Trophoblast cell (in vitro differentiated cells and primary cell): Measurements from ENCODE around the gene RAPGEF1.
A peak's percentile ranks its signal among the peaks of the same experiment; 100 is the strongest.

Source experiments
- DNase-seq, 2 donors: peaks; one replicate each; pipeline ENCODE4 v3.0.0-alpha.2; 2016
- H2AFZ ChIP-seq: 2 replicates; pipeline ENCODE4 v1.6.1; 2013; ENCODE audit warnings: low read length, moderate library complexity, mild to moderate bottlenecking; ENCODE audit not compliant: insufficient read depth, poor library complexity
- H2AK5ac ChIP-seq: 2 replicates; pipeline ENCODE4 v1.6.1; 2013; ENCODE audit warnings: mild to moderate bottlenecking, low read length
- H2BK120ac ChIP-seq: 2 replicates; pipeline ENCODE4 v1.6.1; 2013; ENCODE audit warnings: low read length, mild to moderate bottlenecking, moderate library complexity; ENCODE audit not compliant: insufficient read depth, poor library complexity
- H2BK12ac ChIP-seq: 2 replicates; pipeline ENCODE4 v1.6.1; 2013; ENCODE audit warnings: mild to moderate bottlenecking, low read length, moderate library complexity
- H2BK5ac ChIP-seq: 2 replicates; pipeline ENCODE4 v1.6.1; 2013; ENCODE audit warnings: low read length, low read depth, moderate library complexity, mild to moderate bottlenecking; ENCODE audit not compliant: poor library complexity
- H3K14ac ChIP-seq: 2 replicates; pipeline ENCODE4 v1.6.1; 2013; ENCODE audit warnings: mild to moderate bottlenecking, low read length
- H3K18ac ChIP-seq: 2 replicates; pipeline ENCODE4 v1.6.1; 2013; ENCODE audit warnings: mild to moderate bottlenecking, low read length
- H3K23ac ChIP-seq: 2 replicates; pipeline ENCODE4 v1.6.1; 2013; ENCODE audit warnings: low read length
- H3K27ac ChIP-seq: 2 replicates; pipeline ENCODE4 v1.5.1; 2013; ENCODE audit warnings: low read depth, mild to moderate bottlenecking, inconsistent platforms, low read length, moderate library complexity
- H3K27me3 ChIP-seq: 2 replicates; pipeline ENCODE4 v1.6.1; 2013; ENCODE audit warnings: inconsistent platforms, mild to moderate bottlenecking, low read length, moderate library complexity; ENCODE audit not compliant: insufficient read depth
- H3K36me3 ChIP-seq, 2 experiments: 1 replicate in 1 of 2; 2 replicates in 1 of 2; pipeline ENCODE4 v1.6.1; 2013; ENCODE audit warnings: low read length in 2 of 2, mild to moderate bottlenecking in 2 of 2, moderate library complexity in 1 of 2; ENCODE audit not compliant: insufficient read depth in 2 of 2, control insufficient read depth in 1 of 2
- H3K4ac ChIP-seq: 2 replicates; pipeline ENCODE4 v1.6.1; 2013; ENCODE audit warnings: low read depth, mild to moderate bottlenecking, low read length, moderate library complexity
- H3K4me1 ChIP-seq, 2 experiments: 1 replicate in 1 of 2; 2 replicates in 1 of 2; pipeline ENCODE4 v1.6.1; 2013; ENCODE audit warnings: low read length in 2 of 2, mild to moderate bottlenecking in 2 of 2, moderate library complexity in 1 of 2; ENCODE audit not compliant: insufficient read depth in 2 of 2, control insufficient read depth in 1 of 2
- H3K4me2 ChIP-seq: 2 replicates; pipeline ENCODE4 v1.6.1; 2013; ENCODE audit warnings: inconsistent platforms, mild to moderate bottlenecking, low read length, moderate library complexity
- H3K4me3 ChIP-seq: 2 replicates; pipeline ENCODE4 v1.5.1; 2013; ENCODE audit warnings: mild to moderate bottlenecking, low read depth, low read length, inconsistent platforms
- H3K79me1 ChIP-seq: one replicate; pipeline ENCODE4 v1.6.1; 2013; ENCODE audit warnings: low read length
- H3K79me2 ChIP-seq: 2 replicates; pipeline ENCODE4 v1.6.1; 2013; ENCODE audit warnings: low read length, mild to moderate bottlenecking; ENCODE audit not compliant: control insufficient read depth, insufficient read depth, poor library complexity
- H3K9ac ChIP-seq: 2 replicates; pipeline ENCODE4 v1.6.1; 2013; ENCODE audit warnings: mild to moderate bottlenecking, low read length
- H3K9me3 ChIP-seq: 2 replicates; pipeline ENCODE4 v1.6.1; 2013; ENCODE audit warnings: low read depth, mild to moderate bottlenecking, control low read depth, inconsistent platforms, low read length; ENCODE audit not compliant: insufficient read depth
- H4K12ac ChIP-seq: 2 replicates; pipeline ENCODE4 v1.6.1; 2013; ENCODE audit warnings: low read depth, mild to moderate bottlenecking, low read length, moderate library complexity
- H4K8ac ChIP-seq: 2 replicates; pipeline ENCODE4 v1.6.1; 2013; ENCODE audit warnings: low read depth, mild to moderate bottlenecking, low read length, moderate library complexity
- H4K91ac ChIP-seq: one replicate; pipeline ENCODE4 v1.6.1; 2013; ENCODE audit warnings: low read depth, mild to moderate bottlenecking, low read length, moderate library complexity
- WGBS: extraction: QIAGEN DNeasy Blood & Tissue Kit; methylation state at CpG from one replicate; pipeline ENCODE4 v1.1.7; 2013; ENCODE audit warnings: missing lambda C conversion rate; ENCODE audit not compliant: insufficient read length, insufficient coverage; ENCODE audit errors: extremely low coverage; 5-methylcytosine and 5-hydroxymethylcytosine counted together

The RAPGEF1 gene

DNA sequence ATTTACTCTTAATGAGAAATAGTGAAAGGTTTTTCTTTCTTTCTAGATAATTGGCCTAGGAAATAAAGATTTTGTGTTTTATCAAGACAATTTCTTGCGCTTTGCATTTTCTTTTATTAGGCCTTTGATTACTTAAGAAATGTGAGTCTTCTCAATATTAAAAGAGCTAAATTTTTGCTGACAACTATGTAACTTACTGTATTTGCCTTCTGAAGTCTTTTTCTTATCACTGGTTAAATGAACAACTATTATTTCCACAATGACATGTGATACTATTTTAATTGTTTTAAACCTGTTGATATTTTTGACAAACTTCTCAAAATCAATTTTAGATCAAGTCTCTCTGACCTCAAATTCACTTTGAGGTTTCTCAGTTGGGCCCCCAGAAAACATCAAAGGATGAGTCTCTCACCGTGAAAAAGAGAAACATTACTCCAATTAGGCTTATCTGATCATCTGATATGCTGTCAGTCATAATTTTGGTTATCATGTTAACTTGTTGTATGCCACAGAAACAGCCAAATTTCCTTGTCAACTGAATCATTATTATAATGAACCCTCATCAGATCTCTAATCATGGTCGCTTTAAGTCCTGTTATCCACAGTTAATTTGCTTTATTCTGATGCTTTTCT lies 48.8 kb downstream of the RAPGEF1 start:
- Histone ChIP-seq H4K8ac (no peak overlapping the region), H2AK5ac (no peak overlapping the region), H3K27me3 (no peaks in the 10 kb centered on the region), H3K79me1 (peaks cover 5% of the 10 kb centered on the region), H3K4me2 (no peak overlapping the region), H2AFZ (no peak overlapping the region), H3K4ac (no peak overlapping the region), H3K9me3 (no peaks in the 10 kb centered on the region), H3K4me3 (no peak overlapping the region), H3K18ac (no peak overlapping the region), H3K9ac (no peak overlapping the region), H3K23ac (no peak overlapping the region), H3K27ac (no peak overlapping the region), H3K14ac (no peak overlapping the region), H3K79me2 (peaks cover 12% of the 10 kb centered on the region), H2BK120ac (no peak overlapping the region), H3K4me1 (peaks cover 15 to 21% of the 10 kb centered on the region in 2 experiments), H2BK12ac (no peak overlapping the region), H4K12ac (no peak overlapping the region), H3K36me3 (peaks cover 4% of the 10 kb centered on the region in 2 experiments), H2BK5ac (no peak overlapping the region), H4K91ac (no peak overlapping the region)
- DNase-seq = no peak
- WGBS = no CpG with 5 or more reads among the region's 3 CpGs

DNA sequence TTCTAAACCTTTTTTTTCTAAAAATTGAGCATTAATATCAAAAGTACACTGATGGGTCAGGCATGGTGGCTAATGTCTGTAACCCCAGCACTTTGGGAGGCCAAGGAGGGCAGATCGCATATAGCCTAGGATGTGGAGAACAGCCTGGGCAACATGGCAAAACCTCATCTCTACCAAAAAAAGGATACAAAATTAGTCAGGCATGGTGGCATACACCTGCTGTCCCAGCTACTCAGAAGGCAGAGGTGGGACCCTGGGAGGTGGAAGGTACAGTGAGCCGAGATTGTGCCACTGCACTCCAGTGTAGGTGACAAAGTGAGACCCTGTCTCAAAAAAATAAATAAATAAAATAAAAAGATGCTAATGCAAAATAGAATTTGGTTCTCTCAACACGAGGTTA lies 49.4 kb downstream of the RAPGEF1 start:
- Histone ChIP-seq H3K9ac (no peak overlapping the region), H3K36me3 (peaks cover 4 to 7% of the 10 kb centered on the region in 2 experiments), H3K18ac (no peak overlapping the region), H3K79me1 (peaks cover 5% of the 10 kb centered on the region), H4K12ac (no peak overlapping the region), H3K14ac (no peak overlapping the region), H2BK5ac (no peak overlapping the region), H3K9me3 (peaks cover 2% of the 10 kb centered on the region), H3K4me3 (no peak overlapping the region), H3K27ac (no peak overlapping the region), H2BK12ac (no peak overlapping the region), H2BK120ac (no peak overlapping the region), H3K23ac (no peak overlapping the region), H3K4me2 (no peak overlapping the region), H2AK5ac (no peak overlapping the region), H2AFZ (no peak overlapping the region), H3K4me1 (peaks cover 11 to 18% of the 10 kb centered on the region in 2 experiments), H4K8ac (no peak overlapping the region), H3K79me2 (peaks cover 11% of the 10 kb centered on the region), H3K4ac (peak overlapping the region; percentile 87), H4K91ac (no peak overlapping the region), H3K27me3 (no peaks in the 10 kb centered on the region)
- WGBS = no CpG with 5 or more reads among the region's 3 CpGs
- DNase-seq = no peak

DNA sequence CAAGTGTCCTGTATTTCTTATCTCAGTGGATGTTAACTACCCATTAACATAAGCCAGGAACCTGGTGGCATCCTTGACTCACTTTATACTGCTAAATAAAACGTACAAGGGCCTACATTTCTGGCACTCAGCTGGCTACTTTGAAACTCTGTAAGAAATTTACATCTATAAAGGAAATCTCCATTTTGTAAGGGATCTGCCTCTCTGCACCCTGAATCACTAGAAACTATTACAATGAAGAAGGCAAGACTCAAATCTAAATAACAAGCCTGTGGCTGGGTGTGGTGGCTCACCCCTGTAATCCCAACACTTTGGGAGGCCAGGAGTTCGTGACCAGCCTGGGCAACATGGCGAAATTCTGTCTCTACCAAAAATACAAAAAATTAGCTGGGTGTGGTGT lies 51.5 kb downstream of the RAPGEF1 start:
- peaks cover 7% of the 10 kb centered on the region in 2 experiments for H3K36me3 ChIP-seq
- WGBS = no CpG with 5 or more reads among the region's 3 CpGs
- no peak overlapping the region for H2BK5ac ChIP-seq
- H3K4ac ChIP-seq = no peak overlapping the region
- H2BK120ac ChIP-seq = no peak overlapping the region
- H3K4me1 ChIP-seq = peaks cover 0 to 2% of the 10 kb centered on the region in 2 experiments
- no peaks in the 10 kb centered on the region for H3K79me1 ChIP-seq
- H4K91ac ChIP-seq = no peak overlapping the region
- H3K4me2 ChIP-seq = no peak overlapping the region
- no peak overlapping the region for H3K14ac ChIP-seq
- no peak for DNase-seq
- peaks cover 9% of the 10 kb centered on the region for H3K79me2 ChIP-seq
- H4K12ac ChIP-seq = no peak overlapping the region
- no peak overlapping the region for H3K23ac ChIP-seq
- H2AK5ac ChIP-seq = no peak overlapping the region
- H3K18ac ChIP-seq = no peak overlapping the region
- no peak overlapping the region for H2BK12ac ChIP-seq
- peaks cover 2% of the 10 kb centered on the region for H3K9me3 ChIP-seq
- H3K4me3 ChIP-seq = no peak overlapping the region
- H4K8ac ChIP-seq = no peak overlapping the region
- no peak overlapping the region for H2AFZ ChIP-seq
- H3K27me3 ChIP-seq = no peaks in the 10 kb centered on the region
- H3K27ac ChIP-seq = no peak overlapping the region
- no peak overlapping the region for H3K9ac ChIP-seq

DNA sequence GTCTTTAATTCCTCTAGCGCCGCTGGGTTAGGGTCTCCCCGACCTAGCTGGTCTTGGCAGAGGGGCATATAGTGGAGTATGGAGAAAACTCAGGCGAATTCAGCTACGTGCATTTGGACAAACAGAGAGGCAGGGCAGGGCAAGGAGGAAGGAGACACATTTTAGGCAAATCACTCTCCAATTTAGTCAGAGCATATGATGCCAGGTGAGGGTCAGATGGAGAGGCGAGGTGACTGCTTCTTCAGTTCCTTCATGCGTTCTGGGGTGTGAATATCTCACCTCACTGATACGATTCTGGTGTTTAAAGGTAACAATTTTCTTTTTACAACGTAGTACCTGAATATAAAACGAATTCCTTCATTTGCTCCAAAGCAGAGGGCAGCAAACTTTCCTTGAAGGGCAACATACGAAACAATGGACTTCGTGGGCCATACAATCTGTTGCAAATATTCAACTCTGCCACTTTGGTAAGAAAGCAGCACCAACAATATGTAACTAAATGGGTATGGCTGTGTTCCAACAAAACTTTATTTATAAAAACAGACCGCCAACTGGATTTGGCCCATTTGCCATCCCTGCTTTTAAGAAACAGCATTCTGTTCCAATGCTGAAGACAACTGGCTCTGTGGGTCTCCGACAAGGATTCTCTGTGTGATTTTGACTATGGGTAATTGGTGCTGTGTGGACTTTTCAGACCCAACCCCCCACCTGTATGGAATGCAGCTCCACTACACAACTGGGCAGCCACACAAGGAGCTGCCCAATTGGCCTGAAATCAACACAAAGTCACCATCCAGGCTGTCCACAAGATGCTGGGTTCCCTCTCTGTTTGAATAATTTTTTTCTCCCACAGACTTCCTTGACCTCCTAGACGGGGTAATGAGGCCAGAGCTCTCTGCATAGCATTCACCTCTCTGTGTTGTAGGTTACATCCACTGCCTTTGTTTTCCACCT lies 53.8 kb downstream of the RAPGEF1 start:
- Histone ChIP-seq H2BK120ac (no peak overlapping the region), H3K9ac (no peak overlapping the region), H3K36me3 (peaks cover 7% of the 10 kb centered on the region in 2 experiments), H3K23ac (no peak overlapping the region), H3K4me1 (peaks cover 0 to 2% of the 10 kb centered on the region in 2 experiments), H4K12ac (no peak overlapping the region), H4K8ac (no peak overlapping the region), H2BK12ac (no peak overlapping the region), H3K9me3 (peaks cover 2% of the 10 kb centered on the region), H4K91ac (no peak overlapping the region), H3K14ac (no peak overlapping the region), H3K27ac (no peak overlapping the region), H3K4me2 (no peak overlapping the region), H2AFZ (no peak overlapping the region), H3K18ac (no peak overlapping the region), H2BK5ac (no peak overlapping the region), H3K4ac (peak overlapping the region; percentile 89), H3K79me1 (no peaks in the 10 kb centered on the region), H3K79me2 (peaks cover 4% of the 10 kb centered on the region), H2AK5ac (no peak overlapping the region), H3K4me3 (peak overlapping the region; percentile 43), H3K27me3 (no peaks in the 10 kb centered on the region)
- no peak for DNase-seq
- WGBS = no CpG with 5 or more reads among the region's 15 CpGs
